Measurements from ENCODE around the gene SEC24B.
A peak's percentile ranks its signal among the peaks of the same experiment; 100 is the strongest.

The SEC24B gene

DNA sequence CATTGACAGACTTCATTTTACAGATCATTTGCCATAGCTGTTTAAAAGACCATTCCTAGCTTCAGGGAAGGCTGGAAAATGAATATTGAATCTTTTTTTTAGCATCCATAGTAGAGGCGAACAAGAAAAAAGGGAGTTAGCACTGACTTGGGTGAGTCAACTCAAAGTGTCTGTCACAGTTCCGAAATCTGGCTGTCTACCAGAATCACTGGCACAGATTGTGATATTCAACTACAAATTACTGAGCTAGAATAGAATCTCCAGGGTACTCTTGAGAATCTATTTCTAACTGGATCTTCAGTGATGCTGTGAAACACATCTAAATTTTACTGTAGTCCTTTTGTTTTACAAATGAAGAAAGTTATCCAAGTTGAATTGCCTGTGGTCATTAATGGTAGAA, 31.5 kb downstream of the SEC24B start:
- DNase-seq (ENCODE audit: low read depth) = no peak
- H3K4me3 ChIP-seq (ENCODE audit: low read depth, low read length) = no peak overlapping the region
- no peak for TF ChIP-seq CTCF (conservative IDR thresholded peaks at IDR 0.05; ENCODE audit: low read depth, low read length)

DNA sequence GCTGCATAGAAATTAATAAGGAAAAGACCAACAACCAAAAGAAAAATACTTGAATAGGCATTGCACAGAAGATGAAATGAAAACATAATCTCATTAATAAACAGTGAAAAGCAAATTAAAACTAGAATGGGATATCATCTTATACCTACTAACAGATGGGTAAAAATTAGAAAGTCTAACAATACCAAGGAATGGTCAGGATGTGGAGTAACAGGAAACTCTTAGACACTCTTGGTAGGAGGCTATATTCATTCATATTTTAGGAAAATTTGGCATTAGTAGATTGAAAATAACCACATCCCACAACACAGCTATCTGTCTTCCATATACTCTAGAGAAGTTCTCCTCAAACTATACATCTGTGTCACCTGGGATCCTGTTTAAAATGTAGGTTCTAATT, 36.3 kb downstream of the SEC24B start:
- no peak overlapping the region for H3K4me3 ChIP-seq (ENCODE audit: low read depth, low read length)
- TF ChIP-seq CTCF (conservative IDR thresholded peaks at IDR 0.05; ENCODE audit: low read depth, low read length) = no peak
- DNase-seq (ENCODE audit: low read depth) = no peak

DNA sequence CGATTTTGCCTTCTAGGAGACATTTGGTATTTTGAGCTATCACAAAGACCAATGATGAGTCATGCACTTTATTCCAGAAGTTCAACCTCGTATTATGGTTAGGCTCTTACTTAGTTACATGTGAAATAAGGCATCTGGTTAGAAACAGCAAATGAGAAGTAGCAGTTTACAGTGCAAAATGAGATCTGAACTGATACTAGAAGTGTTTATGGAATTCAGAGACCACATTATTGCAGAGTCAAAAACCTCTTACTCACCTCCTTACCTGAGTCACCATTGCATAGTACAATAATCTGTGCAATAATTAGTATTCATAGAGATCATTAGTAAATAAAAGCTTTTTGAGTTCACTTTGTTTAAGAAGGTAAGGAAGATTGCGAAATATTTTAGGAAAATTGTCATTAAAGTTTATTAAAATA, 38.7 kb downstream of the SEC24B start:
- peak; percentile 75 for DNase-seq (ENCODE audit: low read depth)
- no peak overlapping the region for H3K4me3 ChIP-seq (ENCODE audit: low read depth, low read length)
- TF ChIP-seq CTCF (conservative IDR thresholded peaks at IDR 0.05; ENCODE audit: low read depth, low read length) = no peak

GRCh38 chr4:109473824-109474223, 40.2 kb downstream of the SEC24B start:
- H3K4me3 ChIP-seq (ENCODE audit: low read depth, low read length) = no peak overlapping the region
- no peak for TF ChIP-seq CTCF (conservative IDR thresholded peaks at IDR 0.05; ENCODE audit: low read depth, low read length)
- DNase-seq (ENCODE audit: low read depth) = no peak

DNA sequence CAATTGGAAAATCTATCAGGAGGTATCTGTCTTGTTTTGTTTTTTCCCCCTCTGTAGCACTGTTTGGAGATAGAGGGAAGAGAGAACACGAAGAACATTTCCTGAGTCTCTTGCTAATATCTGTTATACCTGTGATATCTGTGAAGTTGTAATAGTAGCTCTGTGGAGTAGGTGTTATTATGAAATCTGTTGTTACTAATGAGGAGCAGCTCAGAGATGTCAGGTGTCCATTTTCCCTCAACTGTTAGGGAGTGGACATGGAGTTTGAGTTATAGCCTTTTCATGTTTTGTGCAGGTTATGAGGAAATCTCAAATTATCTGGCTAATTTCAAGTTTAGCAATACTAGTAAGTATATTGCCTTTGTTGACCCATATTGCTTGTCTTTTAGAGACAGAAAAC, 52.4 kb downstream of the SEC24B start:
- TF ChIP-seq CTCF (conservative IDR thresholded peaks at IDR 0.05; ENCODE audit: low read depth, low read length) = no peak
- H3K4me3 ChIP-seq (ENCODE audit: low read depth, low read length) = no peak overlapping the region
- DNase-seq (ENCODE audit: low read depth) = no peak

- no peak for DNase-seq (ENCODE audit: low read depth)
- no peak for TF ChIP-seq CTCF (conservative IDR thresholded peaks at IDR 0.05; ENCODE audit: low read depth, low read length)
- no peak overlapping the region for H3K4me3 ChIP-seq (ENCODE audit: low read depth, low read length)
Measured at GRCh38 chr4:109494563-109494962, 60.9 kb downstream of the SEC24B start.

DNA sequence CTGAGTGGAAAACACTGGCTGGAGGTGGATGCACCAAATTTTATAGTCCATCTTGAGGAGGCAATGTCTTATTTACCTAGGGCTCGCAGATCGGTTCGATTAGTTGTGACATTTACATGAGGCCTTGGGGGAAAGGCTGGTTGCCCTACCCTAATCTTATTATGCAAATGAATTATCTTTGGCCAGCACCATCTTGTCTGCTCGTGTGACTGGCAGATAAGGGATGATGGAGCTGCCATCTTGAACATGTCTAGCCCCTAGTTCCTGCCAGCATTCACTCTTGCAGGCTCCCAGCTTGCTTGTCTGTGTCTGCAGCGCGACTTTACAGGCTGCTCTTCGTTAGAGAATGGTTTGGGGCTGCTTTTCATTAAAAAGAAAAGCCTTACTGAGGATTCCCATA, 61.9 kb downstream of the SEC24B start:
- no peak for TF ChIP-seq CTCF (conservative IDR thresholded peaks at IDR 0.05; ENCODE audit: low read depth, low read length)
- no peak for DNase-seq (ENCODE audit: low read depth)
- H3K4me3 ChIP-seq (ENCODE audit: low read depth, low read length) = no peak overlapping the region
